ENCODE measurements around the gene PSMB5.

DNA sequence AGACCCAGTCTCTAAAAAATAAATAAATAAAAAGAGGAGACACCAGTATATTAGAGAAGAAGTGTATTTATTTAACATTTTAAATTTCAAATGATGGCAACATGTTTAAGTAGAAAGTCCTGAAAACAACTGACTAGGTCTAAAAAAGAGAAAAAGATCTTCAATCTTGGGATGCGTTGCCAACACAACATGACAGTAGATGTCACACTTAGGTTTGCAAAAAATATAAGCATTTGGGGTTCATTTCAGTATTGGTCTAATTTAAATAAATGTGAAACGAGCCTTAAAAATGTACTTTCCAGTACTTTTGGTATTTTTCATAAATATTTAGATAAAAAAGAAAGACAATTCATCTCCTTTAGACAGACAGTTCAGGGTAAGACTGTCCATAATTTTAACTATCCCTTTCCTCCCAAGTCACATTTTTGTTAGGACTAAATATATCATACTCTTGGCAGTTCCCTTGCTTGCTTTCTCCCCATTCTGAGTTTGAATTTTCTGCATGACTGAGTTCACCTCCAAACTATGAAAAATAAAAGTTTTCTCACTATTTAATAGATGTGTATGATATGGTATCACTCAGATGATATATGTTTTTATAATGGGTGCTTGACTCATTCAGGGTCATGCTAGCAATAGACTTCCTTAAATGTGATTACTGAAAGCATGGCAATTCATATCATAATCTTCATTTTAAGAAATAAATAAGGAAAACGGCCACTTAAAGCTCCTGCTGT lies 29.1 kb downstream of the PSMB5 start:
- TF ChIP-seq, protein P1, sequence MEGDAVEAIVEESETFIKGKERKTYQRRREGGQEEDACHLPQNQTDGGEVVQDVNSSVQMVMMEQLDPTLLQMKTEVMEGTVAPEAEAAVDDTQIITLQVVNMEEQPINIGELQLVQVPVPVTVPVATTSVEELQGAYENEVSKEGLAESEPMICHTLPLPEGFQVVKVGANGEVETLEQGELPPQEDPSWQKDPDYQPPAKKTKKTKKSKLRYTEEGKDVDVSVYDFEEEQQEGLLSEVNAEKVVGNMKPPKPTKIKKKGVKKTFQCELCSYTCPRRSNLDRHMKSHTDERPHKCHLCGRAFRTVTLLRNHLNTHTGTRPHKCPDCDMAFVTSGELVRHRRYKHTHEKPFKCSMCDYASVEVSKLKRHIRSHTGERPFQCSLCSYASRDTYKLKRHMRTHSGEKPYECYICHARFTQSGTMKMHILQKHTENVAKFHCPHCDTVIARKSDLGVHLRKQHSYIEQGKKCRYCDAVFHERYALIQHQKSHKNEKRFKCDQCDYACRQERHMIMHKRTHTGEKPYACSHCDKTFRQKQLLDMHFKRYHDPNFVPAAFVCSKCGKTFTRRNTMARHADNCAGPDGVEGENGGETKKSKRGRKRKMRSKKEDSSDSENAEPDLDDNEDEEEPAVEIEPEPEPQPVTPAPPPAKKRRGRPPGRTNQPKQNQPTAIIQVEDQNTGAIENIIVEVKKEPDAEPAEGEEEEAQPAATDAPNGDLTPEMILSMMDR (IDR thresholded peaks at IDR 0.05): no peak
- TF ChIP-seq POLR2A (IDR thresholded peaks at IDR 0.05) (no peak), POLR2AphosphoS5 (IDR thresholded peaks at IDR 0.05) (no peak)
